Progenitor cell of endocrine pancreas (in vitro differentiated cells): ENCODE results near the gene RNF144B. TPM values are rescaled to one million over a fixed set of nuclear protein-coding genes. Genes with fewer than 3 reads are reported as not detected.

Experiments
- DNase-seq: peaks from one replicate; pipeline ENCODE4 v3.0.0; 2021; ENCODE audit warnings: low spot score; ENCODE audit not compliant: unreplicated experiment
- H3K27ac Mint-ChIP-seq: 2 replicates; pipeline ENCODE4 v1.8.0; 2021; ENCODE audit warnings: mild to moderate bottlenecking, moderate library complexity, mixed read lengths
- H3K27me3 Mint-ChIP-seq: 2 replicates; pipeline ENCODE4 v1.8.0; 2021; ENCODE audit warnings: mixed read lengths
- H3K36me3 Mint-ChIP-seq: 2 replicates; pipeline ENCODE4 v1.8.0; 2022; ENCODE audit warnings: mixed read lengths; ENCODE audit not compliant: insufficient read depth
- H3K4me1 Mint-ChIP-seq: 2 replicates; pipeline ENCODE4 v1.8.0; 2021; ENCODE audit warnings: low read depth, mixed read lengths
- H3K4me3 Mint-ChIP-seq: 2 replicates; pipeline ENCODE4 v1.8.0; 2021; ENCODE audit warnings: low read depth, mild to moderate bottlenecking, moderate library complexity, mixed read lengths
- H3K9me3 Mint-ChIP-seq: 2 replicates; pipeline ENCODE4 v1.8.0; 2021; ENCODE audit warnings: low read depth, mixed read lengths
- total RNA-seq: library from RNA; stranded (reverse); gene quantifications from 2 replicates; pipeline ENCODE4 v1.2.1, GENCODE V29; 2021
- TF ChIP-seq, protein P1 (sequence below): fragments of 200-600 bp; sonication (generic); IDR thresholded peaks from one replicate; pipeline ENCODE4 v1.5.0; 2021; ENCODE audit warnings: antibody characterized with exemption, mild to moderate bottlenecking; ENCODE audit not compliant: unreplicated experiment

Gene RNF144B
- total RNA-seq, 1 donor from 2014 or later, result 3.1 TPM

DNA sequence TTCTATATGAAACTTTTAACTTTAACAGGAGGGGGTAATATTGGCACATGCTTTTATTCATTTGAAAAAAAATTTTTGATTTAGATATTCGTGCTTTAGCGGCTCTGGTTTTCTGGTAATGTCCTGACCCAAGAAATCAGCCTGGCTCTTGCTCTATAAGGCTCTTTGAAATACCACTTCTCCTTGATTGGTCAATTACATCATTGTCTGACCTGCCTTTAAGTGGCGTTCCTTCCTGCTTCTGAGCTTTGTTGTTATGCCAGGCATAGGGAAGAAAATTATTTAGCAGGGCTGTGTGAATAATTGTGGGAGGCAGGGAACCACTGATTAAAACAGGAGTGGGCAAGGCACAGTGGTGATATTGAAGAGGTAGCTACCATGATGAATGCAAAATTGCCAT, 3.9 kb downstream of the RNF144B start:
- H3K4me1 Mint-ChIP-seq, result peaks cover 21% of the 10 kb centered on the region
- no peak for DNase-seq
- no peaks in the 10 kb centered on the region for H3K9me3 Mint-ChIP-seq
- H3K36me3 Mint-ChIP-seq, result no peaks in the 10 kb centered on the region
- TF ChIP-seq, protein P1, sequence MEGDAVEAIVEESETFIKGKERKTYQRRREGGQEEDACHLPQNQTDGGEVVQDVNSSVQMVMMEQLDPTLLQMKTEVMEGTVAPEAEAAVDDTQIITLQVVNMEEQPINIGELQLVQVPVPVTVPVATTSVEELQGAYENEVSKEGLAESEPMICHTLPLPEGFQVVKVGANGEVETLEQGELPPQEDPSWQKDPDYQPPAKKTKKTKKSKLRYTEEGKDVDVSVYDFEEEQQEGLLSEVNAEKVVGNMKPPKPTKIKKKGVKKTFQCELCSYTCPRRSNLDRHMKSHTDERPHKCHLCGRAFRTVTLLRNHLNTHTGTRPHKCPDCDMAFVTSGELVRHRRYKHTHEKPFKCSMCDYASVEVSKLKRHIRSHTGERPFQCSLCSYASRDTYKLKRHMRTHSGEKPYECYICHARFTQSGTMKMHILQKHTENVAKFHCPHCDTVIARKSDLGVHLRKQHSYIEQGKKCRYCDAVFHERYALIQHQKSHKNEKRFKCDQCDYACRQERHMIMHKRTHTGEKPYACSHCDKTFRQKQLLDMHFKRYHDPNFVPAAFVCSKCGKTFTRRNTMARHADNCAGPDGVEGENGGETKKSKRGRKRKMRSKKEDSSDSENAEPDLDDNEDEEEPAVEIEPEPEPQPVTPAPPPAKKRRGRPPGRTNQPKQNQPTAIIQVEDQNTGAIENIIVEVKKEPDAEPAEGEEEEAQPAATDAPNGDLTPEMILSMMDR, result no peak
- no peaks in the 10 kb centered on the region for H3K27me3 Mint-ChIP-seq
- no peak overlapping the region for H3K4me3 Mint-ChIP-seq
- no peak overlapping the region for H3K27ac Mint-ChIP-seq

DNA sequence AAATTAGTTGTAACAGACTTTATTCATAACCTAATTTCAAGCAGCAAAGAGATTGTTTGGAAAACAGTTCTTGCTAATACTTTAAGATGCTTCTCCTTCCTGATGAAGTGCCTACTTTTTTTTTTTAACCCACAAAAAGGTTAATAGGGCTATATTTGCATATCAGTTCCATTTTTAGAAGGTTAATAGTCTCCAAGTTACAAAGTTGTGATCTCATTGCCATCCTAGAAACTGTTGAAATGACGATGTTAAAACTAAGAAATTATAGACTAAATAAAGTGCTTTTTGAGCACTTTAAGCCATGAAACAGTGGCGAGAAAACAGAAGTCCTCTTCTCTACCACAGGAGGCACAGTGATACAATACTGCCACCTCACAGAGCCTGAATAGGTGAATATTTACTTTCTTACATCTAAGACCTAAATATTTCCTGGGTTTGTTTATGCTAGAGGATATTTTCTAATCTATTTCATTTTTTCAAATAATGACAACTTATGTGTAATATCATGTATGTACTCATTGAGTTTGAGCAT, 5.3 kb downstream of the RNF144B start:
- DNase-seq, result no peak
- H3K36me3 Mint-ChIP-seq, result no peaks in the 10 kb centered on the region
- H3K27ac Mint-ChIP-seq, result no peak overlapping the region
- no peaks in the 10 kb centered on the region for H3K27me3 Mint-ChIP-seq
- TF ChIP-seq, protein P1, result no peak
- no peaks in the 10 kb centered on the region for H3K9me3 Mint-ChIP-seq
- H3K4me3 Mint-ChIP-seq, result no peak overlapping the region
- peaks cover 12% of the 10 kb centered on the region for H3K4me1 Mint-ChIP-seq

DNA sequence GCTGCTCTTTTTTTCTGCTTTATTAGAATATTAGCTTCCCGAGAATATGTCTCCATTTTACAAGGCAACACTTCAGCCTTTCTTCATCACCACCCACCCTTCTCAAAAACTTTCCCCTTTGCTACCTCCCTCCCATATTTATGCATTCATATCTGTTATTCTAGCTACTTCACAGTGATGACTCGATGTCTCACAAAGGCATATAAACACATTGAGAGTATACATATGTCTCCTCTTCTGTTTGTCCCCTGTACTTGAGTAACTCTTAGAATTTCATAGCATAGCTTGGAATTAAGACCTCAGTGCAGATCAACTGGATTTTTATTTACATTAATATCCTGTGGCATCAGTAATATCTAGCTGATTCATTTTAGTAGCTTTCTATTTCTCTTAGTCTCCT, 6.5 kb downstream of the RNF144B start:
- TF ChIP-seq, protein P1, result no peak
- Mint-ChIP-seq H3K9me3 (no peaks in the 10 kb centered on the region), H3K4me3 (no peak overlapping the region), H3K27me3 (no peaks in the 10 kb centered on the region), H3K36me3 (no peaks in the 10 kb centered on the region), H3K27ac (no peak overlapping the region), H3K4me1 (peaks cover 3% of the 10 kb centered on the region)
- no peak for DNase-seq

DNA sequence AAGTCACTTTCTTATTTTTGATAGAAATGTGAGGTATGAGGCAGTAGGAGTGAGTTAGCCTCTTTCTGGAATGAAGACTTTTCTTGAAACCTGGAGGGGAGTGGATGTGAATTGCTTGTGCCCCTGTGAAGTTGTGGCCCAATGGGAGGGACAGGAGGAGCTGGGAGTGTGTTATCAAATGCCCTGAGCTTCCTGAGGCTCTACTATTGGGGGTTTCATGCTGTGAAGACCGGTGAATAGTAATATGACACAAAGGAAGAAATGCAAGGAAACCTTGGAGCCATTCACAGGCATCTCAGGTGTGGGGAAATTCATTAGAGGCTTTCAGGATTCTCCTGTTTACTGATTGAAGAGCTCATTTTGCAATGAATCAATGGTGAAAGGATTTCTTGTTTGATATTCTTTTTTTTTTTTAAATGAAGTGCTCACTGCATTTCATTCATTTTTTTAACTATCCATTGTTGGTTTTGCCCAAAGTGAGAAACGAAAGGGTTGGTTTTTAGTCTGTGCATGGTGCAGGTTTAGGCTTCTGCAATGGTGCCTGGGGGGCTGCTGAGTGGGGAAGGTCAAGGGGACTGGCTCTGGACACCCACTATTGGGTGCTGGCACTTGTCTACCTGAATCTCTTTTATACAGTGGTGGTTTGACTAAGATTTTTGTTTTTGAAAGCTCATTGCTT, 8.2 kb downstream of the RNF144B start:
- Mint-ChIP-seq H3K4me3 (no peak overlapping the region), H3K36me3 (no peaks in the 10 kb centered on the region), H3K4me1 (no peaks in the 10 kb centered on the region), H3K27me3 (no peaks in the 10 kb centered on the region), H3K27ac (no peak overlapping the region), H3K9me3 (no peaks in the 10 kb centered on the region)
- no peak for DNase-seq
- TF ChIP-seq, protein P1, result no peak

DNA sequence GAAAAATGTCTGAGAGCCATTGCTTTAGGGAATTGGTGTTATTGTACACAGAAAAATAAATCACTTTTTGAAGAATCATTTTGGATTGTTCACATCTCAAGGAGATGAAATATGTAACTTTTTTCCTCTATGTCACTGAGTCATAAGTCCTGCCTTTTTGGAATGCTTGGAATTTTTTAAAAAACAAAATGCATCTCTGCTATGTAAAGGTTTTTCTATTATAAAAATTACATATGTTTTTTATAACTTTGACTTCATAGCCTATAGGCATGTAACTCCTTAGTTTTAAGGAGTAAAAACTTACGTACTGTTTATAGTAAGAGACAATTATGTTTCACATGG, 8.7 kb downstream of the RNF144B start:
- Mint-ChIP-seq H3K27me3 (no peaks in the 10 kb centered on the region), H3K9me3 (no peaks in the 10 kb centered on the region), H3K27ac (no peak overlapping the region), H3K4me1 (no peaks in the 10 kb centered on the region), H3K4me3 (no peak overlapping the region), H3K36me3 (no peaks in the 10 kb centered on the region)
- TF ChIP-seq, protein P1, result no peak
- no peak for DNase-seq
